ENCODE measurements around the gene BLM.

BLM gene

GRCh38 chr15:90813796-90814190 is 96.6 kb downstream of the BLM start:
- Histone ChIP-seq H3K9me3 (ENCODE audit: severe bottlenecking) (no peaks in the 10 kb centered on the region), H3K27me3 (ENCODE audit: insufficient read depth, low read depth, severe bottlenecking) (no peaks in the 10 kb centered on the region), H3K27ac (no peak overlapping the region), H3K36me3 (peaks cover 43% of the 10 kb centered on the region), H3K4me3 (ENCODE audit: low read depth, low read length) (no peak overlapping the region)
- DNase-seq = no peak
- TF ChIP-seq, protein P1, sequence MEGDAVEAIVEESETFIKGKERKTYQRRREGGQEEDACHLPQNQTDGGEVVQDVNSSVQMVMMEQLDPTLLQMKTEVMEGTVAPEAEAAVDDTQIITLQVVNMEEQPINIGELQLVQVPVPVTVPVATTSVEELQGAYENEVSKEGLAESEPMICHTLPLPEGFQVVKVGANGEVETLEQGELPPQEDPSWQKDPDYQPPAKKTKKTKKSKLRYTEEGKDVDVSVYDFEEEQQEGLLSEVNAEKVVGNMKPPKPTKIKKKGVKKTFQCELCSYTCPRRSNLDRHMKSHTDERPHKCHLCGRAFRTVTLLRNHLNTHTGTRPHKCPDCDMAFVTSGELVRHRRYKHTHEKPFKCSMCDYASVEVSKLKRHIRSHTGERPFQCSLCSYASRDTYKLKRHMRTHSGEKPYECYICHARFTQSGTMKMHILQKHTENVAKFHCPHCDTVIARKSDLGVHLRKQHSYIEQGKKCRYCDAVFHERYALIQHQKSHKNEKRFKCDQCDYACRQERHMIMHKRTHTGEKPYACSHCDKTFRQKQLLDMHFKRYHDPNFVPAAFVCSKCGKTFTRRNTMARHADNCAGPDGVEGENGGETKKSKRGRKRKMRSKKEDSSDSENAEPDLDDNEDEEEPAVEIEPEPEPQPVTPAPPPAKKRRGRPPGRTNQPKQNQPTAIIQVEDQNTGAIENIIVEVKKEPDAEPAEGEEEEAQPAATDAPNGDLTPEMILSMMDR (IDR thresholded peaks at IDR 0.05; ENCODE audit: low read depth, low read length) = no peak

GRCh38 chr15:90814191-90814821 is 97.2 kb downstream of the BLM start:
- Histone ChIP-seq H3K27me3 (ENCODE audit: insufficient read depth, low read depth, severe bottlenecking) (no peaks in the 10 kb centered on the region), H3K9me3 (ENCODE audit: severe bottlenecking) (no peaks in the 10 kb centered on the region), H3K36me3 (peaks cover 40% of the 10 kb centered on the region), H3K27ac (no peak overlapping the region), H3K4me3 (ENCODE audit: low read depth, low read length) (no peak overlapping the region)
- TF ChIP-seq, protein P1 (IDR thresholded peaks at IDR 0.05; ENCODE audit: low read depth, low read length) = no peak
- DNase-seq = no peak

- Histone ChIP-seq H3K36me3 (peaks cover 23% of the 10 kb centered on the region), H3K27me3 (ENCODE audit: insufficient read depth, low read depth, severe bottlenecking) (no peaks in the 10 kb centered on the region), H3K27ac (no peak overlapping the region), H3K9me3 (ENCODE audit: severe bottlenecking) (no peaks in the 10 kb centered on the region), H3K4me3 (ENCODE audit: low read depth, low read length) (no peak overlapping the region)
- DNase-seq = no peak
- TF ChIP-seq, protein P1 (IDR thresholded peaks at IDR 0.05; ENCODE audit: low read depth, low read length) = no peak
Measured at GRCh38 chr15:90816401-90817116, 99.4 kb downstream of the BLM start.

DNA sequence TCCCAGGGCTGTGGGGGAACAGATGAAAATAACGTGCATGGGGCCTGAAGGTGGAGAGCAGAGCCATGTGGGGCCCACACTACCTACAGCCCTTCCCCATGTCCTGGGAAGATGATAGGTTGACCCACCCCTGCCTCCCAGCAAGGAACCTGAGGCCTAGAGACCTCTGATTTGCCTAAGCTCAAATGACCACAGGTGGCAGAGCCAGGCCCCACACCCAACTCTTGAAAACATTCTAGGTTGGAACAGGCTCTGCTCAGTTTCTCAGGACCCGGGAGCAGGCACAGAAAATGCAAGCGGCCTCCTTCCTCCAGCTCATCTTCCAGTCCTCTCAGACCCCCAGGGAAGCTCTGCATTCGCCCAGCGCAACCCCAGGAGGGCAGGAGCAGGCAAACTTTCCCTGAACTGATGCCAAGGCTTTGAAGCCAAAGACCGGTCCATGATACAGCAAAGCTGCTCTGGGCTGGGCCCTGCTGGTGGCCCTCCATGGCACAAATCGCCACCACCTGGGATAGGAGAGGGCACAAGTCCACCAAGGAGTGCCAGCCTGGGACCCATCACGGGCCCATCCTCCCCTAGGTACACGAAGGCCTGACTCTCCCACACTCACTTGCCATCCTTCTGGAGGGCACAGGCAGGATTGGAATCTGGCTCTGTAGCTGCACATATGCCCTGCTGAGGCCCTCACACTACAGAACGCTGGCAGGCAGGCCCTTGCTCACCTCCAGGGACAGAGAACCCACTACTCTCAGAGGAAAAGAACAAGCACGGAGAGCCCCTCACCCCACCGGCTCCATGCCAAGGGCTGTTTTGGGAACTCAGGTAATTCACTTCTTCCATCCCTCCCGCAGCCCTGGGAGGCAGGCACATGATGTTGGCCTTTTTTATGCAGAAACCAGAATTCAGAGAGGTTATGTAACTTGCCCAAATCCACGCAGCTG is 100.2 kb downstream of the BLM start:
- peaks cover 17% of the 10 kb centered on the region for H3K36me3 ChIP-seq
- H3K4me3 ChIP-seq (ENCODE audit: low read depth, low read length) = no peak overlapping the region
- H3K27ac ChIP-seq = no peak overlapping the region
- TF ChIP-seq, protein P1 (IDR thresholded peaks at IDR 0.05; ENCODE audit: low read depth, low read length) = no peak
- no peaks in the 10 kb centered on the region for H3K27me3 ChIP-seq (ENCODE audit: insufficient read depth, low read depth, severe bottlenecking)
- DNase-seq = no peak
- H3K9me3 ChIP-seq (ENCODE audit: severe bottlenecking) = no peaks in the 10 kb centered on the region

GRCh38 chr15:90818251-90819210 is 101.4 kb downstream of the BLM start:
- peaks cover 6% of the 10 kb centered on the region; the same call in 1 of the 2 replicates for H3K36me3 ChIP-seq
- H3K4me3 ChIP-seq (ENCODE audit: low read depth, low read length) = no peak overlapping the region
- peak overlapping the region; percentile 31; the same call in 1 of the 2 replicates for H3K27ac ChIP-seq
- peak; percentile 57 for DNase-seq
- H3K9me3 ChIP-seq (ENCODE audit: severe bottlenecking) = no peaks in the 10 kb centered on the region
- TF ChIP-seq, protein P1 (IDR thresholded peaks at IDR 0.05; ENCODE audit: low read depth, low read length) = peak; percentile 65
- no peaks in the 10 kb centered on the region for H3K27me3 ChIP-seq (ENCODE audit: insufficient read depth, low read depth, severe bottlenecking)
